H9 (cell line): ENCODE data around the gene SLC5A1. TPM values are rescaled to one million over a fixed set of nuclear protein-coding genes. Genes with fewer than 3 reads are reported as not detected.

Experiments used
- DNase-seq: peaks from one replicate; pipeline ENCODE4 v3.0.0-alpha.2; 2017
- H2AFZ ChIP-seq: one replicate; pipeline ENCODE4 v1.6.1; 2013; ENCODE audit warnings: mild to moderate bottlenecking, low read length, control low read depth, moderate library complexity
- H2AK5ac ChIP-seq: 2 replicates; pipeline ENCODE4 v1.6.1; 2013; ENCODE audit warnings: low read length, control low read depth, mixed read lengths; ENCODE audit not compliant: insufficient read length
- H2BK120ac ChIP-seq: one replicate; pipeline ENCODE4 v1.6.1; 2013; ENCODE audit warnings: low read depth, mild to moderate bottlenecking, low read length, control low read depth, inconsistent platforms; ENCODE audit not compliant: poor library complexity, severe bottlenecking
- H2BK12ac ChIP-seq: 2 replicates; pipeline ENCODE4 v1.6.1; 2013; ENCODE audit warnings: low read length, control low read depth, mixed read lengths, low read depth; ENCODE audit not compliant: insufficient read length
- H2BK15ac ChIP-seq: 2 replicates; pipeline ENCODE4 v1.6.1; 2013; ENCODE audit warnings: low read depth, low read length, control low read depth
- H2BK20ac ChIP-seq: one replicate; pipeline ENCODE4 v1.6.1; 2013; ENCODE audit warnings: low read depth, mild to moderate bottlenecking, low read length, control low read depth, inconsistent platforms; ENCODE audit not compliant: poor library complexity, severe bottlenecking
- H2BK5ac ChIP-seq: 2 replicates; pipeline ENCODE4 v1.6.1; 2013; ENCODE audit warnings: low read length, control low read depth, mixed read lengths; ENCODE audit not compliant: insufficient read length
- H3K14ac ChIP-seq: 2 replicates; pipeline ENCODE4 v1.6.1; 2013; ENCODE audit warnings: low read length, control low read depth; ENCODE audit not compliant: insufficient read depth
- H3K18ac ChIP-seq: 2 replicates; pipeline ENCODE4 v1.6.1; 2013; ENCODE audit warnings: low read depth, mild to moderate bottlenecking, mixed read lengths, low read length, control low read depth; ENCODE audit not compliant: insufficient read length
- H3K23ac ChIP-seq: 2 replicates; pipeline ENCODE4 v1.6.1; 2013; ENCODE audit warnings: low read length, control low read depth, mixed read lengths, low read depth; ENCODE audit not compliant: insufficient read length
- H3K23me2 ChIP-seq: 2 replicates; pipeline ENCODE4 v1.6.1; 2013; ENCODE audit warnings: low read depth, mild to moderate bottlenecking, mixed read lengths, low read length, control low read depth; ENCODE audit not compliant: insufficient read length, poor library complexity, severe bottlenecking
- H3K27ac ChIP-seq: 2 replicates; pipeline ENCODE4 v1.5.1; 2013; ENCODE audit warnings: low read length, control low read depth, mixed read lengths, low read depth; ENCODE audit not compliant: insufficient read length
- H3K27me3 ChIP-seq: 2 replicates; pipeline ENCODE4 v1.6.1; 2013; ENCODE audit warnings: low read length, control low read depth, inconsistent platforms; ENCODE audit not compliant: insufficient read depth
- H3K4ac ChIP-seq: 2 replicates; pipeline ENCODE4 v1.6.1; 2013; ENCODE audit warnings: low read depth, mild to moderate bottlenecking, control low read depth, inconsistent platforms, low read length, moderate library complexity
- H3K4me1 ChIP-seq: 2 replicates; pipeline ENCODE4 v1.6.1; 2013; ENCODE audit warnings: low read length, control low read depth, inconsistent platforms; ENCODE audit not compliant: insufficient read depth
- H3K4me2 ChIP-seq: 2 replicates; pipeline ENCODE4 v1.6.1; 2013; ENCODE audit warnings: low read length, control low read depth, mixed read lengths; ENCODE audit not compliant: insufficient read length, insufficient read depth
- H3K56ac ChIP-seq: 2 replicates; pipeline ENCODE4 v1.6.1; 2013; ENCODE audit warnings: low read depth, mild to moderate bottlenecking, mixed read lengths, low read length, control low read depth; ENCODE audit not compliant: insufficient read length
- H3K79me1 ChIP-seq: 2 replicates; pipeline ENCODE4 v1.6.1; 2013; ENCODE audit warnings: low read depth, mild to moderate bottlenecking, moderate library complexity, low read length, control low read depth, inconsistent platforms; ENCODE audit not compliant: insufficient read depth, poor library complexity, severe bottlenecking
- H3K79me2 ChIP-seq: 2 replicates; pipeline ENCODE4 v1.6.1; 2013; ENCODE audit warnings: low read length, control low read depth, inconsistent platforms; ENCODE audit not compliant: insufficient read depth
- H3K9ac ChIP-seq: 2 replicates; pipeline ENCODE4 v1.6.1; 2013; ENCODE audit warnings: low read length, control low read depth, mixed read lengths; ENCODE audit not compliant: insufficient read length; ENCODE audit errors: extremely low read depth
- H3K9me3 ChIP-seq: one replicate; pipeline ENCODE4 v1.6.1; 2013; ENCODE audit warnings: low read depth, low read length, inconsistent platforms; ENCODE audit not compliant: control insufficient read depth
- H3T11ph ChIP-seq: one replicate; pipeline ENCODE4 v1.6.1; 2013; ENCODE audit warnings: mild to moderate bottlenecking, low read length, control low read depth, inconsistent platforms
- H4K20me1 ChIP-seq: one replicate; pipeline ENCODE4 v1.6.1; 2013; ENCODE audit not compliant: control insufficient read depth, insufficient read length, insufficient read depth
- H4K5ac ChIP-seq: 2 replicates; pipeline ENCODE4 v1.6.1; 2013; ENCODE audit warnings: low read depth, mild to moderate bottlenecking, mixed read lengths, low read length, control low read depth; ENCODE audit not compliant: insufficient read length
- H4K8ac ChIP-seq: replicated peaks from 2 replicates; pipeline ENCODE4 v1.6.1; 2013; ENCODE audit warnings: low read length, control low read depth, mixed read lengths, low read depth; ENCODE audit not compliant: insufficient read length
- H4K91ac ChIP-seq: 2 replicates; pipeline ENCODE4 v1.6.1; 2013; ENCODE audit warnings: low read depth, mild to moderate bottlenecking, moderate library complexity, mixed read lengths, low read length, control low read depth; ENCODE audit not compliant: insufficient read length
- H3K27ac Mint-ChIP-seq, 3 experiments: 2 replicates in 2 of 3; 3 replicates in 1 of 3; pipeline ENCODE4 v1.8.0; 2020 to 2021; ENCODE audit warnings: mixed read lengths in 3 of 3, mild to moderate bottlenecking in 1 of 3, moderate library complexity in 1 of 3
- H3K27me3 Mint-ChIP-seq: 2 replicates; pipeline ENCODE4 v1.8.0; 2021; ENCODE audit warnings: low read depth, mild to moderate bottlenecking, moderate library complexity, mixed read lengths
- H3K36me3 Mint-ChIP-seq, 3 experiments: 2 replicates in 2 of 3; 3 replicates in 1 of 3; pipeline ENCODE4 v1.8.0; 2020 to 2021; ENCODE audit warnings: low read depth in 3 of 3, mixed read lengths in 3 of 3; ENCODE audit not compliant: insufficient read depth in 1 of 3
- H3K4me1 Mint-ChIP-seq, 2 experiments: 2 replicates each; pipeline ENCODE4 v1.8.0; 2020; ENCODE audit warnings: mixed read lengths in 2 of 2
- H3K4me3 Mint-ChIP-seq, 2 experiments: 2 replicates in 1 of 2; 3 replicates in 1 of 2; pipeline ENCODE4 v1.8.0; 2020 to 2021; ENCODE audit warnings: mild to moderate bottlenecking in 2 of 2, mixed read lengths in 2 of 2, moderate library complexity in 1 of 2
- H3K9me3 Mint-ChIP-seq, 2 experiments: 2 replicates in 1 of 2; 3 replicates in 1 of 2; pipeline ENCODE4 v1.8.0; 2020; ENCODE audit warnings: mild to moderate bottlenecking in 2 of 2, mixed read lengths in 2 of 2, moderate library complexity in 1 of 2
- CTCF ChIP-seq: fragments of 200-600 bp; sonication (generic); conservative IDR thresholded peaks from 3 replicates; pipeline ENCODE4 v1.8.0; 2021; ENCODE audit warnings: antibody characterized with exemption, mild to moderate bottlenecking
- WGBS: extraction: QIAGEN DNeasy Blood & Tissue Kit; methylation state at CpG from one replicate; pipeline ENCODE4 v1.1.7; 2013; ENCODE audit warnings: missing lambda C conversion rate, low lambda C conversion rate, mixed read lengths; ENCODE audit not compliant: insufficient read length; ENCODE audit errors: extremely low coverage; 5-methylcytosine and 5-hydroxymethylcytosine counted together
- total RNA-seq: library from RNA; stranded (reverse); gene quantifications from 2 replicates; pipeline ENCODE4 v1.2.1, GENCODE V29; 2021

SLC5A1 gene
- total RNA-seq, 1 experiment from 2014 or later: not detected

GRCh38 chr22:32016081-32016480, 27.0 kb upstream of the SLC5A1 start:
- Histone ChIP-seq H3K4ac (no peak overlapping the region), H4K20me1 (peaks cover 2% of the 10 kb centered on the region), H3K79me2 (no peaks in the 10 kb centered on the region), H3K4me1 (no peaks in the 10 kb centered on the region), H2BK12ac (no peak overlapping the region), H4K5ac (no peak overlapping the region), H2BK5ac (no peak overlapping the region), H3K9me3 (no peaks in the 10 kb centered on the region), H2BK15ac (no peak overlapping the region), H2AFZ (no peak overlapping the region), H4K8ac (no peak overlapping the region), H3K23me2 (no peaks in the 10 kb centered on the region), H3T11ph (no peak overlapping the region), H2BK120ac (no peak overlapping the region), H2BK20ac (no peak overlapping the region), H3K56ac (no peak overlapping the region), H3K14ac (no peak overlapping the region), H2AK5ac (no peak overlapping the region), H3K79me1 (no peaks in the 10 kb centered on the region), H3K23ac (no peak overlapping the region), H4K91ac (no peak overlapping the region), H3K9ac (no peak overlapping the region), H3K4me2 (no peak overlapping the region), H3K27ac (no peak overlapping the region), H3K18ac (no peak overlapping the region), H3K27me3 (no peaks in the 10 kb centered on the region)
- Mint-ChIP-seq H3K4me1 (no peaks in the 10 kb centered on the region), H3K9me3 (peaks cover 10 to 11% of the 10 kb centered on the region in 2 experiments), H3K27ac (no peak overlapping the region), H3K4me3 (no peak overlapping the region), H3K27me3 (peaks cover 56% of the 10 kb centered on the region), H3K36me3 (peaks cover 0 to 3% (median 0%) of the 10 kb centered on the region in 3 experiments; a peak in 2 of 7 replicates)
- DNase-seq: no peak
- WGBS: no CpG with 5 or more reads among the region's 5 CpGs
- no peak for TF ChIP-seq CTCF
